GM12872 (cell line): ENCODE data around the gene GRAMD2B.

Experiments
- CTCF ChIP-seq: IDR thresholded peaks from 3 replicates; pipeline ENCODE4 v1.5.1; 2011; ENCODE audit warnings: low read depth, mild to moderate bottlenecking, low read length, moderate library complexity; ENCODE audit not compliant: insufficient read depth

Gene GRAMD2B

DNA sequence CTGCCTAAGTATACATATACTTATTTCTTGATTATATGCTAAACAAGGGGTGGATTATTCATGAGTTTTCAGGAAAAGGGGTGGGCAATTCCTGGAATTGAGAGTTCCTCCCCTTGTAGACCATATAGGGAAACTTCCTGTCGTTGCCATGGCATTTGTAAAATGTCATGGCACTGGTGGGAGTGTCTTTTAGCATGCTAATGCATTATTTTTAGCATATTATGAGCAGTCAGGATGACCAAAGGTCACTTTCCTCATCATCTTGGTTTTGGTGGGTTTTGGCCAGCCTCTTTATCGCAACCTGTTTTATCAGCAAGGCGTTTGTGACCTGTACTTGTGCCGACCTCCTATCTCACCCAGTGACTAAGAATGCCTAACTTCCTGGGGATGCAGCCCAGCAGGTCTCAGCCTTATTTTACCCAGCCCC is 90.9 kb downstream of the GRAMD2B start:
- no peak for TF ChIP-seq CTCF

GRCh38 chr5:126514558-126515141 is 91.4 kb downstream of the GRAMD2B start:
- no peak for TF ChIP-seq CTCF

GRCh38 chr5:126515337-126515736 is 92.1 kb downstream of the GRAMD2B start:
- TF ChIP-seq CTCF = no peak

- TF ChIP-seq CTCF = no peak
Measured at GRCh38 chr5:126516133-126516532, 92.9 kb downstream of the GRAMD2B start.

DNA sequence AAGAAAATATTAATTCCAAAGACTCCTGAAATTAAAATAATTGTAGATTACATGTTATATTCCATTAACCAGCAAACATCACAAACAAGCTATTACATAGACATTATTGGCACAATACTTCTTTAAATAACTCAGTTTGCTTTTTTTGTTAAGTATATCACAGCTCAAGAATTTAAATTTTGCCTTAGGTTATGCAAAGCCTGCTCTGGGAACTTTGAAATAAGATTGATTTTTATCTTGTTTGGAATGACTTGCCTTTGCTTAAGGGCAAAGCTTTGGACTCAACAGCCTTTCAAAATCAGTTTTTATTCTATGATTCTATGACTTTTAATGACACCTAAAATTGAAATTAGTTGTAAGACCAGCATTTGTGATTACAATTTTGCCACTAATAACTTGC is 93.6 kb downstream of the GRAMD2B start:
- no peak for TF ChIP-seq CTCF

- no peak for TF ChIP-seq CTCF
Measured at GRCh38 chr5:126519637-126520592, 96.7 kb downstream of the GRAMD2B start.

DNA sequence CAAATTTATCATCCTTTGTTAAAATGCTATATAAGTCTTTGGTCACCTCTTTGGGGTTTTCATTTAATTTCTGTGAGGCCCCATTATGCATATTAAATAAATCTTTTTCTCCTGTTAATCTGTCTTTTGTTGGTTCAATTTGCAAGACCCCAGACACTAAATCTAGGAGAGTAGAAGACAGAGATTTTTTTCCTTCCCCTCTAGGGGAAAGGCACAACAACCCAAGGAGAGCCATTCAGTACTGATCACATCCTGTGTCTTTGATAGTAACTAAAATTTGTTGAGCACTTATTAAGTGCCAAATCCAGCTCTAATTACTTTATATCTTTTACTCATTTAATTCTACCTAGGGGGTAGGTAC is 97.4 kb downstream of the GRAMD2B start:
- no peak for TF ChIP-seq CTCF
